Activated CD8-positive, alpha-beta memory T cell treated with anti-CD3 and anti-CD28 coated beads, Interleukin-2, amount 50 U/mL, for 1 hour (primary cell): ENCODE results near the gene PCCA.
"Not testable (repeated sequence)": the region's sequence is repeated elsewhere in the genome, so short reads cannot be mapped to it uniquely, and the experiment has no call there.

Experiments
- DNase-seq: peaks from one replicate; pipeline ENCODE4 v3.0.0-alpha.2; 2020; ENCODE audit errors: extremely low read depth

Gene PCCA

DNA sequence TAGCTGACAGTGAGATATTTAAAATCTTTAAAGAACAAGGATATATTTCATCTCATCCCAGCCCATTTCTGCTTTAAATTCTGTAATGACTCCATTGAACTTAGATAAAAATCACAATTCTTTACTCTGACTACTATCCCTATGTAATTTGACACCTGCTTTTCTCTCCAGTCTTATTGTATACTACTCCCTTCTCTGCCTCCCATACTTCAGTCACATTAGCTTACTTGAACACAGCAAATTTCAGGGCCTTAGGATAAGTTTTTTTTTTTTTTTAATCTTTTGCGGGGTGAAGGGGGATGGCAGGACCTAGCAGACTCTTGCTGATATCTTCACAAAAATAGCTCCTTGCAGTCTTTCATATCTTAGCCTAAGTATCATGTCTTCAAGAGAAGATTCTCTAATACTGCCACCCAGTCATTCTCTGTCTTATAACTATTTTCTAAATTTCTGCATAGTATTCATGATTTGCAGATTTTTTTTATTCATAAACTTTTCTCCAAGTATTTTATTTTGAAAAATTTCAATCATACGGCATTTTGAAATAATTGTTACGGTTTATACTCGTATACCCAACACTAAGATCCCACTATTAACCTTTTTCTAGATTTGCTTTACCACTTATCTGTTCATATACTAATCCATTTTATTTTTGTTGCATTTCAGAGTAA is 151.4 kb downstream of the PCCA start:
- no peak for DNase-seq

DNA sequence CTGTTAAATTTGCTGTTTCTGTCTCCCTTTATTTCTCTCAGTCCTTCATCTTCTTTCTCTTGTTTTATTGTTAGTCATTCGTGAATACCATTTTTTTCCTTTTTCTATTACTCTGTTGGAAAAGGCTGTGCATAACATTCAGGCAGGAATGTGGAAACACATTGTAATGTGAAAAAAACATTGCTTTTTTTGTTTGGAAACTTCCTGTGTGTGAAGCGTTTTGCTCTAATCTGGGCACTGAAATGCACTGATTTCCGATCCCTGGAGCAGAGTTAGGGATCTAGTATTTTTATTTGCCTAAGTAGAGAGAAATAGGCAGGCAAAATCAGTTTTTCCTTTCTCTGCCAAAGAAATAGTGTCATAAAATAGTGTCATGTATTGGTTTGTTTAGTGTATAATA is 155.5 kb downstream of the PCCA start:
- no peak for DNase-seq

GRCh38 chr13:100245104-100245503 is 156.2 kb downstream of the PCCA start:
- DNase-seq = no peak

GRCh38 chr13:100247937-100248336 is 159.0 kb downstream of the PCCA start:
- DNase-seq = no peak

DNA sequence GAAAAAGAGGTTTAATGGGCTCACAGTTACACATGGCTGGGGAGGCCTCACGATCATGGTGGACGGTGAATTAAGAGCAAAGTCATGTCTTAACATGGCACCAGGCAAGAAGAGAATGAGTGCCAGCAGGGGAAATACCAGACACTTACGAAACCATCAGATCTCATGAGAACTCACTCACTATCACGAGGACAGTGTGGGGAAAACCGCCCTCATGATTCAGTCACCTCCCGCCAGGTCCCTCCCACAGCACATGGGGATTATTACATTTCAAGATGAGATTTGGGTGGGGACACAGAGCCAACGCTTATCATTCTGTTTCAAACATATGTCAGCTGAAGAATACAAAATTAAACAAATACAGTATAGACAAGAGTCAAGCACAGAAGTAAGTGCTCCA is 165.1 kb downstream of the PCCA start:
- no peak for DNase-seq

DNA sequence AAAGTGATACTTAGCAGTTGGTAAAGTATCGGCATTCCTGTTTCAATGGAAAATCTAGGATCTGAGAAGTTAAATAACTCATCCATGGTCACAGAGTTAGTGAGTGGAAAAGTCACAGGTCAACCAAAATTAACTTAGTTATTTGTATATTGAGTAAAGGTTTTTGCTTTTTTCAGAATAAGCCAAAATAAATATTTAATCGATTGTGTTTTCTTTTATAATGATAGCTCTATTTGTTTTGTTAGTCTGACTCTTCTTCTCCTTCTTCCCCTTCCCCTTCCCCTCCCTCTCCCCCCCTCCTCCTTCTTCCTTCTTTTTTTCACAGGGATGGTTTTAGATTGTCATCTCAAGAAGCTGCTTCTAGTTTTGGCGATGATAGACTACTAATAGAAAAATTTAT is 173.5 kb downstream of the PCCA start:
- no peak for DNase-seq

DNA sequence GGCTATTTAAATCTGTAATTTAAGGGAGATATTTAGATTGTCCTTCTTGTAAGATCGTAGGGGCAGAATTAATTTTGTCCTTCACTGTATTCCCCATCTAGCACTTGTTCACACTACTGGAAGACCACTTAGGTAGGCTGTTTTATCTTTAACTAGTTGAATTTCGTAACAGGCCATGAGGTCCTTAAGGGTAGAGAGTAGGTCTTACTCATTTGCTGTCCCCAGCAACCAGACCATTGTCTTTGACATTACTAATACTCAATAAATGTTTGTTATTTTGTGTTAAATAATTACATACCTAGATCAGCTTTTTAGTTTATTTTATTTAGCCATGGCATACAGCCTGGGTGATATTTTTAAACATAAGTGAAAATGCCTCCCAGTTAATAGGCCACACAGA is 177.1 kb downstream of the PCCA start:
- DNase-seq = no peak

- no peak for DNase-seq
Measured at GRCh38 chr13:100269837-100270236, 180.9 kb downstream of the PCCA start.

GRCh38 chr13:100273138-100273537 is 184.2 kb downstream of the PCCA start:
- no peak for DNase-seq

DNA sequence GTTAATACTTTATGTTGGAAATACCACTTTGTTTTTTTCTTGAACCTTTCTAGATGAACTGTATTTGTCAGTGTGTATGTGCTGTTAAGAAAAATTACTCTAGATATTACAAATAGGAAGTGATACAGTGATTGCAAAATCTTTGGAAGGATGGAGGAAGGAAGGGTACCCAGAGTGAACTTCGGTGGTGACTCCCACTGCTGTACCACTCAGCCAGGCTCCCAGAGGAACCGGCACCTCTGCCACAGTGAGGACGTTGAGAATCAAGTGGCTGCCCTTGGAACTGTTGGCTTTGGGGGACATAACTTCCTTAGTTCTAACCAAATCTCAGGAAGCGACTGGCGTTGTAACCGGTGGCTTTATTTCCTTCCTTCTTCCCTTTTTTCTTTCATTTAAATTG is 184.7 kb downstream of the PCCA start:
- DNase-seq = no peak

DNA sequence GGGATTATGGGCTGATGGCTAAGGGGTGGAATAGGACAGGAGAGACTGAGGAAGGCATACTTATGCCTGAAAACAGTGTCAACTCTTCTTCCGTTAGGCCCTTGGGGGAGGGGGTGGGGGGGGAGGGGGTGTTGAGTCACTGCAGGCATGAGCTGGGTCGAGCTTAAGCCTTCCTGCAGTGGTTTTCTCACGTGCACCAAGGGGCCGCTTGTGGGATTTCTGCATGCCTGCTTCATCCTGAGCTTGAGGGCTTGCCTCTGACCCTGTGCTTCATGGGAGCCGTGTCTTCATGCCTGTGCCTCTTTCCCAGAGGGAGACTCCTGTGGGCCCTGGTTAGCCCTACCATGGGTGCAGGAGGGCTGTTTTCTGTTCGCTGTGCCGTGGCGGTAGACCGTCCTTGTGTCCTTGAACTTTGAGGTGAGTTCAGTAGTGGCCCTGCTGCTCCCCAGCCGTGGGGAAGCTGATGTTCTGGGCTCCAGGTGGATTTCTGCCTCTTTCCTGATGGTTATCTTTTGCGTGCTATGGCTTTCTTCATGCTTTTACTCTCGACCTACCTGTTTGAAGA is 186.1 kb downstream of the PCCA start:
- DNase-seq = no peak

- DNase-seq = no peak
Measured at GRCh38 chr13:100275746-100276145, 186.9 kb downstream of the PCCA start.

DNA sequence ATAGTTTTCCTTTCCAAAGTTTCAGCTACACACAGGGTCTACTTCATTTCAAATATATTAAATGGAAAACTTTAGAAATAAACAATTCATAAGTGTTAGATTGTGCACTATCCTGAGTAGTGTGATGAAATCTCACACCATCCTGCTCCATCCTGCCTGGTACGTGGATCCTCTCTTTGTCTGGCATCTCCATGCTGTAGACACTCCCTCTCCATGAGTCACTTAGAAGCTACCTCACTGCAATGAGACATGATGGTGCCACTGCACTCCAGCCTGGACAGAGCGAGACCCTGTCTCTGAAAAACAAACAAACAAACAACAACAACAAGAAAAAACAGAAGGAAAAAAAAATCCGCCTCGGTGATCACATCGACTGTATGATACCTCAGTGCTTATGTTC is 191.8 kb downstream of the PCCA start:
- no peak for DNase-seq

DNA sequence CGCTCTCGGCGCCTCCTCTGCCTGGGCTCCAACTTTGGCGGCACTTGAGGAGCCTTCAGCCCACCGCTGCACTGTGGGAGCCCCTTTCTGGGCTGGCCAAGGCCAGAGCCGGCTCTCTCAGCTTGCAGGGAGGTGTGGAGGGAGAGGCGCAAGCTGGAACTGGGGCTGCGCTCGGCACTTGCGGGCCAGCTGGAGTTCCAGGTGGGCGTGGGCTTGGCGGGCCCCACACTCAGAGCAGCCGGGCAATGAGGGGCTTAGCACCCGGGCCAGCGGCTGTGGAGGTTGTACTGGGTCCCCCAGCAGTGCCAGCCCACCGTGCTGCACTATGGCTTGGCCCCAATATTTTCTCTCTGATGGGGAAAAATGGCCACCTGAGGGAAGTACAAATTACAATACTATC is 193.4 kb downstream of the PCCA start:
- not testable (repeated sequence) for DNase-seq

GRCh38 chr13:100290165-100290801 is 201.4 kb downstream of the PCCA start:
- DNase-seq = no peak

DNA sequence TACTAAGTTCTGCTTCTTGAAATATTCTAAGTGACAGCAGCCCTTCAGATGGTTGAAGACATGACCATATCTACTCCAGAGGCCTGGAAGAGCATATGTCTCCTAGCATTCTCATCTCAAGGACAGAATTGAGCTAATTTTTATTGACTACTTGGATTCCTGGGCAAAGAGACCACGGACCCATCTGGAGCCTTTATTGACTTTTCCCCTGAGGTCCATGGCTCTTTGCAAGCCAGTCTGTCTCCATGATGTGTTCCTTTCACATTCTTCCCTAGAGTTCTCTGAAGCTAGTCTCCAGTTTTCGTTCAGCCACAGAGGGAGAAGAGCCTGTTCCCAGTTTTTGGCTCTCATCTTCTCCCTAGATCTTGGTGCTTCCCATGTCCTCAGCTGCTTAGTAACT is 202.7 kb downstream of the PCCA start:
- DNase-seq = no peak

GRCh38 chr13:100297413-100297812 is 208.5 kb downstream of the PCCA start:
- no peak for DNase-seq

- no peak for DNase-seq
Measured at GRCh38 chr13:100298116-100298681, 209.3 kb downstream of the PCCA start.

GRCh38 chr13:100298691-100299090 is 209.8 kb downstream of the PCCA start:
- no peak for DNase-seq

DNA sequence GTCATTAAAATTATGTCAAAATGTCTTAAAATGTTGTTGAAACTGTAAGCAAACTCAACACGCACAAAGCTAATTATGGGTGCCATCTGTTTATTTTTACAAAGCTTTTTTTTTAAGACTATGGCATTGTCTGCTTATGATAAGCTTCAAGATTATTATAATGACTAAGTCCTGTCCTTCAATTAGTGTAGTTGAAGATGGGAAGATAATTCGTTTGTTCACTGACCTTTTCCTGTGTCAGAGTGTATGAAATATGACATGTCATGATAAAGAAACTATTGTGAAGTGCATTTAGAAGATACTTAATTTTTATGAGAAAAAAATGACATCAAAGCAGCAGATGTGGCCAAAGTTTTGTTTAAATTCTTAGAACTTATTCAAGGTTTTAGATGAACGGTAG is 211.3 kb downstream of the PCCA start:
- no peak for DNase-seq

GRCh38 chr13:100300708-100301107 is 211.8 kb downstream of the PCCA start:
- no peak for DNase-seq

DNA sequence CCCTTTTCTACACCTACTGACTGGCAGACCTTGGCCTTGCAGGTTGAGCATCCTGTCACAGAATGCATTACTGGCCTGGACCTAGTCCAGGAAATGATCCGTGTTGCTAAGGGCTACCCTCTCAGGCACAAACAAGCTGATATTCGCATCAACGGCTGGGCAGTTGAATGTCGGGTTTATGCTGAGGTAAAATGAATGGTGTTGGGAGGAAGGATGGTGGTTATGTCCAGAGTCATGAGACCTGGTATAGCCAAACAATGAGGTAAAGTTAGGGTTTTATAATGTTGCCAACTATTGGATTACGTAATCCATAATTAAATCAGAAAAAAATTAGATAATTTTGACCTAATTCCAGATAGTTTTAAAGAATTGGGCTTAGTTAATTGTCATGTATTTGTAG is 212.5 kb downstream of the PCCA start:
- DNase-seq = no peak

GRCh38 chr13:100302391-100302790 is 213.5 kb downstream of the PCCA start:
- DNase-seq = no peak
